ENCODE measurements around the gene INPP4B.

Gene INPP4B

GRCh38 chr4:142416121-142416520 is 430.0 kb downstream of the INPP4B start:
- no peak for TF ChIP-seq CTCF (conservative IDR thresholded peaks at IDR 0.05)
- no peak overlapping the region for H3K27ac ChIP-seq

GRCh38 chr4:142414366-142414990 is 431.6 kb downstream of the INPP4B start:
- no peak for TF ChIP-seq CTCF (conservative IDR thresholded peaks at IDR 0.05)
- no peak overlapping the region for H3K27ac ChIP-seq

GRCh38 chr4:142413485-142413884 is 432.6 kb downstream of the INPP4B start:
- H3K27ac ChIP-seq: no peak overlapping the region
- no peak for TF ChIP-seq CTCF (conservative IDR thresholded peaks at IDR 0.05)

- H3K27ac ChIP-seq: no peak overlapping the region
- TF ChIP-seq CTCF (conservative IDR thresholded peaks at IDR 0.05): no peak
These were observed 434.1 kb downstream of the INPP4B start for GRCh38 chr4:142411993-142412392.

- no peak overlapping the region for H3K27ac ChIP-seq
- no peak for TF ChIP-seq CTCF (conservative IDR thresholded peaks at IDR 0.05)
These were observed 438.1 kb downstream of the INPP4B start for GRCh38 chr4:142408003-142408441.

GRCh38 chr4:142407596-142407995 is 438.5 kb downstream of the INPP4B start:
- no peak for TF ChIP-seq CTCF (conservative IDR thresholded peaks at IDR 0.05)
- no peak overlapping the region for H3K27ac ChIP-seq

GRCh38 chr4:142406917-142407501 is 439.1 kb downstream of the INPP4B start:
- no peak for TF ChIP-seq CTCF (conservative IDR thresholded peaks at IDR 0.05)
- H3K27ac ChIP-seq: 0 out of 2 replicates have a peak overlapping the region, but pooled peaks have one; percentile 4
